Inflammatory macrophage (primary cell): ENCODE data around the gene KIAA1958.
"Not testable (repeated sequence)": the region's sequence is repeated elsewhere in the genome, so short reads cannot be mapped to it uniquely, and the experiment has no call there.

Experiments used
- DNase-seq, 2 donors: peaks; one replicate each; pipeline ENCODE4 v3.0.0-alpha.2; 2020 to 2022

Gene KIAA1958

DNA sequence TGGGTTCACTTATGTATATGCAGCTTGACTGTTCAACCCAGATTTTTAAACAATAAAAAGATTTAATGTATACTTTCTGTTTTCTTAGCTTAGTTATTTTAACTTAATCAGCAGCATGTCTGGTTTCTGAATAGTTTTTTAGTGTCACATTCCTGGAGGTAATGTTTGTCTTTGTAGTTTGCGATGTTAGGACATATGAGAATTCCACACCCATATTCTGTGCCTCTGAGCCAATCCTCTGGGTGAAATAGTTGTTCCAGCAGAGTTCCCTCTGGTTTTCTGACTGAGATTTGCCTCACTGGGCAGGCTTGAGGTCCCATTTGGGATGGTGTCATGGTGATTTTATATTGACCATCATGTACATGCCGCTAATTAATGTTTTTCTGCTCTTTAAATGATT lies 182.7 kb downstream of the KIAA1958 start:
- DNase-seq: no peak

DNA sequence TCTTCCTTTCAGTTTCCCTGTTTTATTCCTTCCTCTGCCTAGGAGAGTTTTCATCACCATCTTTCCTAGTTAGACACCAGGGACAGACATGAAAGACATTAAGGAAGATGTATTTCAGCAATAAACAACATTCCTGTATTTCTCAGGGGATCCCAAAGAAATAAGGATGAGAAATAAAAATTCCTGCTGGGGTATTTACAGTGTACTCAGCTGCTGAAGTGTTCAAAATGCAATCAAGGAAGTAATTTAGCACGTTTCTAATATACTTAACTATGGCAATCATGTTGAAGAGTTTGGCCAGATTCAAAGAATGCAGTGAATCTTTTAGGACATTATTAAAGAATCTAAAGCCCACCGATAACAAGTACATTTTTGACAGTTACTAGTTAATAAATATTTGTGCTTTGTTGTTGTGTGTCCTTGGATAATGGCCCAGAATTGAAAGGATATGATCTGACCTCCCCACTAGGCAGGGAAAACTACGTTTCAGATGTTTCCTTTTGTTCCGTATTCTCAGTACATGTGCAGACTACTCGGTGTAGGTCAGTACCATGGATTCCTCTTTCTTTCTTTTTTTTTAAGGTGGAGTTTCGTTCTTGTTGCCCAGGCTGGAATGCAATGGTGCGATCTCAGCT lies 184.5 kb downstream of the KIAA1958 start:
- DNase-seq: no peak

DNA sequence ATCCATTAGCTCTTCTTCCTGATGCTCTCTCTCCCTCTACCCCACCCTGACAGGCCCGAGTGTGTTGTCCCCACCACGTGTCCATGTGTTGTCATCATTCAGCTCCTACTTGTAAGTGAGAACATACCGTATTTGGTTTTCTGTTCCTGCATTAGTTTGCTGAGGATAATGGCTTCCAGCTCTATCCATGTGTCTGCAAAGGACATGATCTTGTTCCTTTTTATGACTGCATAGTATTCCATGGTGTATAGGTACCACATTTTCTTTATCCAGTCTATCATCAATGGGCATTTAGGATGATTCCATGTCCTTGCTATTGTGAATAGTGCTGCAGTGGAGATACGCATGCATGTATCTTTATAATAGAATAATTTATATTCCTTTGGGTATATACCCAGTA lies 186.6 kb downstream of the KIAA1958 start:
- not testable (repeated sequence) for DNase-seq

DNA sequence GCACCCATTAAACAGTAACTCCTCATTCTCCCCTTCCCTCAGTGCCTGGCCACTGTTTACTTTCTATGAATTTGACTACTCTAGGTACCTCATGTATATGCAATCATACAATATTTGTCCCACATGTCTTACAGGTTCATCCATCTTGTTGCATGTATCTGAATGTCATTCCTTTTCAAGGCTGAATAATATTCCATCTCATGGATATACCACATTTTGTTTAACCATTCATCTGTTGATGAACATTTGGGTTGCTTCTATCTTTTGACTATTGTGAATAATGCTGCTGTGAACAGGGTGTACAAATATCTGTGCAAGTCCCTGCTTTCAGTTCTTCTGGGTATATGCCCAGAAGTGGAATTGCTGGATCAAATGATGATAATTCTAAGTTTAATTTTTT lies 190.4 kb downstream of the KIAA1958 start:
- no peak for DNase-seq

DNA sequence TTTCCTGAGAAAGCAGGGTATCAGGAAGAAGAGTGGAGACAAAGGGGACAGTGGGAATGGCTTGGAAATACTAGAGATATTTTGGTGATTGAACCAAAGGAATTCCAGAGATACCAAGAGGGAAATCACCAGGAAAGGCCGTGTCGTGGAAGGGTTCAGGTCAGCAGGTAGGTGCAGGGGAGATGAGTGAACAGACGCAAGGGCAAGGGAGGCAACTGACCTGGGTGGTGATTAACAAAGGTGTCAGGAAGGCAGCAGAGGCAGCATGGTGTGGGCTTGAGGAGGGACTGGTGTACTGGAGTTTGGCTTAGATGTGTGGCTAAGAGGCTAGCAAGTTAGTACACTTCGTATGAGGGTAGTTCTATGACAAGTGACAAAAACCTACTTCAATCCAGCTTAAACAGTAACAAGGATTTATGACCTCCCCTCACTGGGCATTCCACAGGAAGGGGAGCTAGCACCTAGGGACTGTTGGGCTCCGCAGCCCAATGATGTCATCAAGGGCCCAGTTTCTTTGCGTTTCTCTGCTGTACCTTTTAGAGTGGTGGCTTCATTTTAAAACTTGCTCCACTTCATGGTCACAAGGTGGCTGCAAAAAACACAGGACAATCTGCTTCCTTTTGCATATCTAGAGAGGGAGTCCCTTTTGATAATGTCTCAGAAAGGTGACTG lies 194.2 kb downstream of the KIAA1958 start:
- no peak for DNase-seq

DNA sequence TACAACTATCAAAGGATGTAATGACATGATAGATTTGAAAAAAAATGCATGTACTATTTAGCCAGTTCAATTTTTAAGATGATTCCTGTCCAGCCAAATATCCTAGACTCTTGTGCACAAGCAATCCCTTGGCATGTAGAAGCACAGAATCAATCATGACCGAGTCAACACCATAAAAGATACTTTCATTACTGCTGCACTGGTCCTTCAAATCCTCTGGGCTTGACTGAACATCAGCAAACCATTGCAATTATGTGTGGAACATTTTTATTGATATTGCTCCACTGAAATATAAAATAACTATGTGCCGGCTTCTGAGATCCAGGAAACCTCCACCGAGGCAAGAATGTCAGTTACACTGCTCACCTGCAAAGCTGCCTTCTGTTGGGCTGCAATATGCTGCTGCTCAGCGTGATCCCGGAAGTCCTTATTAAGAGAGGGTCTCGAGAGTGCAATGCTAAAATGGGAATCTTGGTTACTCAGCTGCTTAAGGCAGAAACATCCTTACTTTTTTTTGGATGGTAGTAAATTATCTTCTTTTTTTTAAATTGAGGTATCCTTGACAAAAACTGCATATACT lies 202.6 kb downstream of the KIAA1958 start:
- DNase-seq: no peak

DNA sequence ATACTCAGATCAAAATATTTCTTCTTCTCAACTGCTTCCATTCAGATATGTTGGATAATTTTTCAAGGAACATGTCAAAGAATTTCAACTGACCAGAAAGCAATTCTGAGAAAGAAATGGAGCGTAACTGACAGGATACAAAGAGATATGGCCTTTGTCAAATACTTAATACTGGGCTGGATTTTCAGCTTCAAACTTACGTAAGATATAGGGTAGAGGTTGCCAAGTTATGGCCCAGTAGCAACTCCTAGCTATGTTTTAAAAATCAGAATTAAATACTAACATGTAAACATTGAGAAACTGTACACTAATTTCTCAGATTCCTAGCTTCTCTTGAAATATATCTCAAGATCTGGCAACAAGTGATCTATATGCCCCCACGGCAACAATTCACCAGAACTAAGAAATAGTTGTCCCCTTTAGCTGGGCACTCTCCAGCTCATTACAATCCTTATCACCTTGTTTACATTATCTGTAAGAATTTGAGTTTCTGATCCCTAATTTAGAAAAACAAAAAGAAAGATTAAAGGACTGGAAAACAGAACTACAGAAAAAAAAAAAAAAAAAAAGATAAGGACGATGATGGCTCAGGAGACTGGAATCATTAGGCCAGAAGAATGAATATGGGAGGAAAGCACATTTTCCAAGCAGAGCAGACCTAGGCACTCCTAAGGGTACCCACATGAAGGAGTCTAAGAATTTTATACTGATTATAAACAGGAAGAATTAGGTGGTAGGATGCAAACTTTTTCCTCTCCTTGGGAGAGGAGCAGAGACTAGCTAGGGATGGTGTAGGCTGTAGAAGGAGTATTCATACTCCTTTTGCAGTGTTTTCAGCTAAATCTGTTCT lies 208.3 kb downstream of the KIAA1958 start:
- DNase-seq: no peak

DNA sequence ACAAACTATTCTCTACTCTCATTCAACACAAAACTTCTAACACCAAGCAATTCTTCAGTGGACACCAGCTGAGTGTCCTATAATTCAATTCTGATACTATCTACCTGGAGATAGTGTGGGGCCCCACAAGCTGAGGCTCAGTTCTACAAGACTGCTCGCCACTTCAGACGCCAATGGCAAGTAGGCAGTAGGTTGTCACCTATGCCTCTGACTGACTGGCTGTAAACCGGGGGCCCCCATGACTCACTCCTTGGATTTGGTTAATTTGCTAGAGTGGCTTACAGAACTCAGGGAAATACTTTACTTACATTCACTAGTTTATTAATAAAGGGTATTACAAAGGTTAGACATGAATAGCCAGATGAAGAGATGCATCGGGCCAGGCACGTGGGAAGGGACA lies 209.8 kb downstream of the KIAA1958 start:
- no peak for DNase-seq

DNA sequence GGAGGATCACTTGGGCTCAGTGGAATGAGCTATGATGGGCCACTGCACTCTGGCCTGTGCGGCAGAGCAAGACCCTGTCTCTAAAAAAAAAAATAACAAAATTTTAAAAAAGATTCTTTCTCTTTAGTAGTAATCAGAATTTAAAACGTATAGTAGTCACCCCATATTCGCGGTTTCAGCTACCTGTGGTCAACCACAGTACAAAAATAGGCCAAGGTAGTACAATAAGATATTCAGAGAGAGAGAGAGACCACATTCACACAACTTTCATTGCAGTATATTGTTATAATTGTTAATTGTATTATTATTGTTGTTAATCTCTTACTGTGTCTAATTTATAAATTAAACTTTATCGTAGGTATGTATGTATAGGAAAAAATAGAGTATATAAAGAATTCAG lies 212.6 kb downstream of the KIAA1958 start:
- DNase-seq: no peak

DNA sequence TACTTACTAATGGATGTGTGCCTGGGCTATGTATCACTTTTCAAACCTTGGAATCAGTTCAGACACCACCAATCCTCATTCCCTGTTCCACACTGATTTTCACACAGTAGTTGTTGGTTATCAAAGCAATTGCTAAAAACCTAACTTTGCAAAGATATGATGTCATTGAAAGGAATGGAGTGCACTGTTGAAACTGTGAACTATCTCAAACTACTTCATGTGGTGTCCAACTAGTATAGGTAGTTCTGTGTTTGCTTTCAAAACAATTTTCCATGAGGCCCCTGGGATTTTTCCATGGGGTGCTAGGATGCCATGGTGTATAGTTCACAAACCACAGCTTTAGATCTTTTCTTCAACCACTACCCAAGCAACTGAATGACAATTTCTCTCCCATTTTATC lies 213.5 kb downstream of the KIAA1958 start:
- DNase-seq: no peak

DNA sequence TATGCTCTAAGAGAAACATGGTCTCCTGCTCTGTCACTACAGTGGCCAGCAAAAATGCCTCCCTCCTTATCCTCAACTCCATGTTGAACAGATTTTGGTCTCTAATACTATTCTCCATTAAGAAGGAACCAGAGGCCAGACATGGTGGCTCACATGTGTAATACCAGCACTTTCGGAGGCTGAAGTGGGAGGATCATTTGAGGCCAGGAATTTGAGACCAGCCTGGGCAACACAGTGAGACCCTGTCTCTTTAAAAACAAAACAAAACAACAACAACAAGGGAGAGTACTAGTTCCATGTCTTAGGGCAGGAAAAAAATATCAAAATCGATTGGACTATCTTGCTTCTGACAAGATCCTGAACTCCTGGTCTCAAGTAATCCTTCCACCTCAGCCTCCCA lies 216.7 kb downstream of the KIAA1958 start:
- no peak for DNase-seq

DNA sequence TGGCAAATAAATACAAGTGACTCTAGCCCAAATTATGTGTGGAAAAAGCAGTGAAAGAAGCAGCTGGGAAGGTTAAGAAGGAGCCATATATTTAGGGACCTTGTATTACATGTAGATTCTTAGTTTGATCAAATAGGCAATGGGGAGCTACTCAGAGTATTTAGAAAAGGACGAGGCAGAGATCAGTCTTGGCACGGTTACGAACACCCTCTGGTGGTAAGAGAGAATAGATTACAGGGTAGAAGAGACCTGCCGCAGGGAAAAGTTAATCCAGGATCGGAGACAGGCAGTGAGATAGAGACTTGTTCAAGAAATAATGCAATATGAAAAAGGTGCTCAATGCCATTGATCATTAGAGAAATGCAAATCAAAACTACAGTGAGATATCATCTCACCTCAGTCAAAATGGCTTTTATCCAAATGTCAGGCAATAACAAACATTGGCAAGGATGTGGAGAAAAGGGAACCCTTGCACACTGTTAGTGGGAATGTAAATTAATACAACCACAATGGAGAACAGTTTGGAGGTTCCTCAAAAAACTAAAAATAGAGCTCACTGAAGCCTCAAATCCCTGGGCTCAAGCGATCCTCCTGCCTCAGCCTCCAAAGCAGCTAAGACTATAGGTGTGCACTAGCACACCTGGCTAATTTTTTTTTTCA lies 219.3 kb downstream of the KIAA1958 start:
- no peak for DNase-seq

DNA sequence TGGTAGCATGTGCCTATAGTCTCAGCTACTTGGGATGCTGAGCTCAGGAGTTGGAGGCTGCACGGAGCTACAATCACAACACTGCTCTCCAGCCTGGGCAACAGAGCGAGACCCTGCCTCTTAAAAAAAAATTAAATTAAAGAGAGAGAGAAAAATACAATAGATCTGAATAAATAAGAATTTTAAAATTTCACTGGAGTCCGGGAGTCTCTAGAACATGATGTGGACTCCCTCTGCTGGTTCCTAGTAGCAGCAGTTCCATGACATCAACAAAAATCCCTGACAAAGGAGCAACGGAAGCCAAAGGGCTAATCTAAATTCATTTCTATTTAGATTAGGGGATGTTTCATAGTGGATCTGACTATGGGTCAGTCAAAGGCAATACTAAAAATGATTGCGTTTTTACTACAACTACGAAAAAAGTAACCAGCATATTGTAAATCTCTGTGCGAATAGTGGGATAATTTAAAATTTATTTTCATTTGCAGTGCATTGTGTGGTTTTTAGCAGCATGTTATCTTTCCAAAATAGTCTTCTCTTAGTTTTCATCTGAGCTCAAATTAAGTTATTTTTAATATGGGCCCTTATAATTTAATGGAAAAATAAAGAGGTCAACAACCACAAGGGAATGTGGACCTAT lies 224.5 kb downstream of the KIAA1958 start:
- DNase-seq: peak; percentile 25 to 30

DNA sequence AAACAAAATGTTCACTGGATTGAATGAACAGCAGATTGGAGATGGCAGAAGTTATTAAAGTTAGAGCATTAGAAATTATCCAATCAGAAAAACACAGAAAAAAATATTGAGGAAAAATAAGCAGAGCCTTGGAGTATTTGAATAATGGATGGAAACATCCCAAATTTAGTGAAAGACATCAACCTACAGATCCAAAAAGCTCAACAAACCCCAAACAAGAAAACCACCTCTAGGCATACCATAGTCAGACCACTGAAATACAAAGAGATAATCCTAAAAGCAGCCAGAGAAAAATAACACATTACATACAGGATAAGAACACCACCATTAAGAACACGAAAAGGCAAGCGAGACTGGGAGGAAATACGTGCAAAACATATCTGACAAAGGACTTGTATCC lies 226.1 kb downstream of the KIAA1958 start:
- DNase-seq: no peak

DNA sequence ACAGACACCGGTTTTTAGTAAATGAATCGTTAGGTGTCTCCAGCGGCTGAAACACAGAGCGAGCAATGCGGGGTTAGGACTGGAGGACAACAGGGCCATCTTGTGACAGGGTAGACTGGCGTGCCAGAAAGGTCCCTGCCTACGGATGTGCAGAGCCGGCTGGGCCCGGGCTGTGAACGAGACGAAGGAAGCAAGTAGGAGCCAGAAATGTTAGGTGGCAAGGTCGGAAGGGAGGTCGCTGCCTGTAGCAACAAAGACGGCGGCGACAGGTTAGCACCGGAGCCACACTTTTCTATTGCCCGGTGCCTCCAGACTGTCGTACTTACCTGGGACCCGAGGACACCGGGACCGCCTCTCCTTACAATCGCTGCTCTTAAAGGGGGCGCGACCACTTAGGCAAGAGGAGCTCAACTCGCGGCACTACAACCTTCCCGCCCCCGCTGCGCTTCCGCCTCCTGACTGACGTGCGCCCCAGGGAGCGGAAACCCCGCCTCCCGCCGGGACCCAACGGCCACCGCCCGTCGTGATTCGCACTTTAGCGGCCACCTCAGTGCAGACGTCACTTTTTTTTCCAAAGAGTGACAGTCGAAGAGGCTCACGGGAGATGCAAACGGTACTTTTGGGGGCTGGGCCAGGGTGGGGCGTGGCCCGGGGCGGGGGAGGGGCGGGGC lies 231.2 kb downstream of the KIAA1958 start, which contains the start of gene INIP:
INIP (minus strand) TSS at position 457 of the 671 bp plus-strand sequence. CDS start 1,632 bp downstream, outside the sequence.
- peak; percentile 98 to 99 for DNase-seq
